ENCODE measurements around the gene WDR27.
A peak's percentile ranks its signal among the peaks of the same experiment; 100 is the strongest.

WDR27 gene

GRCh38 chr6:169564453-169565240 lies 137.2 kb downstream of the WDR27 start:
- no peak for DNase-seq (ENCODE audit: low spot score)

GRCh38 chr6:169561665-169562064 lies 140.2 kb downstream of the WDR27 start:
- DNase-seq (ENCODE audit: low spot score) = no peak

GRCh38 chr6:169559592-169559991 lies 142.2 kb downstream of the WDR27 start:
- DNase-seq (ENCODE audit: low spot score) = peak; percentile 22

GRCh38 chr6:169558774-169559441 lies 142.9 kb downstream of the WDR27 start:
- peak; percentile 68 for DNase-seq (ENCODE audit: low spot score)

GRCh38 chr6:169558378-169558773 lies 143.5 kb downstream of the WDR27 start:
- DNase-seq (ENCODE audit: low spot score) = no peak

GRCh38 chr6:169557887-169558286 lies 143.9 kb downstream of the WDR27 start:
- DNase-seq (ENCODE audit: low spot score) = no peak

- no peak for DNase-seq (ENCODE audit: low spot score)
These were observed 144.9 kb downstream of the WDR27 start for GRCh38 chr6:169556758-169557548.

GRCh38 chr6:169555971-169556617 lies 145.7 kb downstream of the WDR27 start:
- peak; percentile 42 for DNase-seq (ENCODE audit: low spot score)

- no peak for DNase-seq (ENCODE audit: low spot score)
These were observed 155.8 kb downstream of the WDR27 start for GRCh38 chr6:169545982-169546381.

- no peak for DNase-seq (ENCODE audit: low spot score)
These were observed 158.1 kb downstream of the WDR27 start for GRCh38 chr6:169543704-169544103.

GRCh38 chr6:169542491-169542890 lies 159.3 kb downstream of the WDR27 start:
- DNase-seq (ENCODE audit: low spot score) = no peak

- DNase-seq (ENCODE audit: low spot score) = no peak
These were observed 162.5 kb downstream of the WDR27 start for GRCh38 chr6:169539176-169539897.

- DNase-seq (ENCODE audit: low spot score) = peak; percentile 51
These were observed 165.2 kb downstream of the WDR27 start for GRCh38 chr6:169536446-169537170.

GRCh38 chr6:169534039-169534421 lies 167.8 kb downstream of the WDR27 start:
- no peak for DNase-seq (ENCODE audit: low spot score)

GRCh38 chr6:169533301-169534038 lies 168.4 kb downstream of the WDR27 start:
- DNase-seq (ENCODE audit: low spot score) = no peak

GRCh38 chr6:169530752-169531123 lies 171.1 kb downstream of the WDR27 start:
- DNase-seq (ENCODE audit: low spot score) = no peak

- DNase-seq (ENCODE audit: low spot score) = peak; percentile 80
These were observed 171.7 kb downstream of the WDR27 start for GRCh38 chr6:169529931-169530751.

- DNase-seq (ENCODE audit: low spot score) = no peak
These were observed 173.1 kb downstream of the WDR27 start for GRCh38 chr6:169528755-169529154.

GRCh38 chr6:169527306-169527705 lies 174.5 kb downstream of the WDR27 start:
- peak; percentile 57 for DNase-seq (ENCODE audit: low spot score)

Measured in GM03348 (cell line).